GM21367 (cell line): Measurements from ENCODE around the gene THAP12.
"Not testable (repeated sequence)": the region's sequence is repeated elsewhere in the genome, so short reads cannot be mapped to it uniquely, and the experiment has no call there.

Source experiments
- ATAC-seq: cut with Tn5 transposase; IDR thresholded peaks from one replicate; pipeline ENCODE4 v1.9.1; 2021; ENCODE audit not compliant: unreplicated experiment

Gene THAP12

DNA sequence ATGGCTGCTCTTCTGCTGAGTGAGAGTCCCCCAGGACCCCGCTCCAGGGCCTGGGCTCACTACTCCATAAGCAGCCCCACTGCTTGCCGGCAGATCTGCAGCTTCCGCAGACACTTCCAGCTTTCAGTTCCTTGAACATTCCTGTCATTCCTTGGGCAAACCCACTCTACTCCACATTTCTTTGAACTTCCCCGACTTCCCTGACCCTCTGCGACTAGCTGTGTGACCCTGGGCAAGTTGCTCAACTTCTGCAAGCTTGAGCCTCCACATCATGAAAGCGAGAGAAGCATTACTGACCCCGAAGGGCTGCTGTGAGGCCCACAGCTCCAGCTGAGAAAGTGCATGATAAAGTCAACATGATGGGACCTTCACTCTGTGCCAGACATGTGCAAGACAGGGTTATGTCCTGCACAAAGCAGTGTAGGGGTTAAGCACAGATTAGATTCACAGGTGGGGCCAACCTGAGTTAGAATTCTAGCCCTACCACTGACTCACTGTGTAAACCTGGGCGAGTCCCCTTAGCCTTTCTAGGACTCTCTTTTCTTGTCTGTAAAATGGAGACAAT, 51.8 kb downstream of the THAP12 start:
- no peak for ATAC-seq

DNA sequence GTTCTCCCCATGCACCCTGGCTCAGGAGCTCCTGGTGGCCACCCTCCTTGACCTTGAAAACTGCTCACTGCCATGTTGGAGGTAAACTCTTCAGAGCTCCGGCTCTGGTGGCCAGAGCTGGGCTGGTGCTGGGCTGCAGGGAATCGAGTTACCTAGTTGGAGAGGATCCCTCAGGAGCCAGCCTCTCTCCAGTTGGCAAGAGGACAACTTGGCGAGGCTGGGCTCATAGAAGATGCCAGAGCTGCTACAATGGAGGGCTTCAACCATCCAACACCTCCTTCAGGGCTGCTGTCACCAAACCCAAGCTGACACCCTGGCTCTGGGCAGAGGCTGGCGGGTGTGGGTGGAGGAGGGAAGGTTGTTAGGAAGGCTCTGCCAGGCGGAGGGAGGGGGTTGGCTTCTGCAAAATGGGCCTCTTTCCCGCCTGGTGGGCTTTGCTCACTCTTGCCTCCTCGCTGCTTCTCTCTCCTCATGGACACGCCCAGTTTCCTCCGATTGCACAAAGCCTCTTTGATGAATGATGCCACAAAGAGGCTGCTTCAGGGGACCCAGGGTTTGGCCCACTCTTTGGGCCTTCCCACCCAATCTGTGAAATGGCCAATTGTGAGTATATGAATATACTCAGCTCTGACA, 53.1 kb downstream of the THAP12 start:
- no peak for ATAC-seq

GRCh38 chr11:76327202-76327601, 53.7 kb downstream of the THAP12 start:
- ATAC-seq: no peak

DNA sequence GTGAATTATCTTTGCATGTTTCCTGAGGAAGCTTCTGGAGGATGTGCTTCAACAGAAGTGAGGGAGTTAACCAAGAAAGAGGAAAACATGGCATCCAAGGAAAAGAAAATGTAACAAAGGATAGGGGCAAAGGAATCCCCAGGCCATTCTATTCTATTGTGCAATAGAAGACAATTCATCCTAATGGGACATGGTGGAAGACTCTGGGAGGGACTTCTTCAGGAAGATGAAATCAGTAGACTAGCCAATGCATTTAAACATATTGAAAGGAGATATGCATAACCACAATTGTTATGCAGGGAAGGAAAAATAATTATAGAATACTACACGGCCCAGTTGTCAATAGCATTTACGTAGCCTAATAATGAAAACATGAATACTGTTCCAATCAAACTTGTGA, 55.7 kb downstream of the THAP12 start:
- no peak for ATAC-seq

DNA sequence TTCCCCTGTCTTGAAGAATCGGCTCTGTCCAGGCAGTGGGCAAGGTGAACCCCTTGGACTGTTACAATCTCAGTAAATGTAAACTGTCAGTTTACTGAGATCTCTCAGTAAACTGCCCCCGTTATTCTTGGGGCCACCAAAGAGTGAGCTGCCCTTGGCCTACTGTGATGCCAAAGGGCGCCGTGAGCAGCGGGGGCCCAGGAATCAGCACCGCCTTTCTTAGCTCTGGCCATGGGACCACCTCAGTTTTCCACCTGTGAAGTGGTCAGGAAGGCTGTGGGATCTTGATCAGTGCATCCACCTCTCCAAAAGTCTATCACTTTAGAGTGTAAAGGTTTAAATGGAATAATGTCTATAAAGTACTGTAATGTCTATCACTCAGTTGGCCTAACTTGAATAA, 57.1 kb downstream of the THAP12 start:
- ATAC-seq: no peak

DNA sequence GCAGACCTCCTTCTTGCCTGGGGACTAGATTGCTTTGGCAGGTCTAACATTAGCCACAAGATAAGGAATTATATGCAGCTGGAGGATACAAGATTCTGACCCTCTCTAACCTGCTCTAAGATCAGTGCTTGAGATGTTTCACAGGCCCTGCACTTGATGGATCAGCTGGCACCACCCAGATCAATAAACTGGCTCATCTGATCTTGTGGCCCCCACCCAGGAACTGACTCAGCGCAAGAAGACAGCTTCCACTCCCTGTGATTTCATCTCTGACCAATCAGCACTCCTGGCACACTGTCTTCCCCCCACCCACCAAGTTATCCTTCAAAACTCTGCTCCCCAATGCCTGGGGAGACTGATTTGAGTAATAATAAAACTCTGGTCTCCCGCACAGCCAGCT, 57.6 kb downstream of the THAP12 start:
- not testable (repeated sequence) for ATAC-seq

DNA sequence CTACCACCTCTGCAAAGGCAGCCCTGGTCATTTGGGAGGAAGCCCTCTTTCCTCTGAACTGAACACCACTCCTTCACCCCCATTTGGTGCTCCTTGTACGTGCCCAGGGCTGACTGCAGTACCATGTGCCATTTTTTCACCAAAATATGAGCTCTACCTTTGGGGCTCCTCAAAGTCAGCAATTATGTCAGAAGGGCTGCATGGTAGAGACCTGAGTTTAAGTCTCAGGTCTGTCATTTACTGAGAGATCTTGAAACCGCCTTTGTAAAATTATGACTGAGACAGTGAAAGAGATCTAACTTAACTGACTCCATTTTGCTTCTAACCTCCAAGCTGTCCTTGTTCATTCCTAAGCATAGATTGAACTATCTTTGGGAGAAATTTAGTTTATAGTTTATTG, 58.0 kb downstream of the THAP12 start:
- no peak for ATAC-seq

GRCh38 chr11:76322540-76322939, 58.4 kb downstream of the THAP12 start:
- no peak for ATAC-seq

DNA sequence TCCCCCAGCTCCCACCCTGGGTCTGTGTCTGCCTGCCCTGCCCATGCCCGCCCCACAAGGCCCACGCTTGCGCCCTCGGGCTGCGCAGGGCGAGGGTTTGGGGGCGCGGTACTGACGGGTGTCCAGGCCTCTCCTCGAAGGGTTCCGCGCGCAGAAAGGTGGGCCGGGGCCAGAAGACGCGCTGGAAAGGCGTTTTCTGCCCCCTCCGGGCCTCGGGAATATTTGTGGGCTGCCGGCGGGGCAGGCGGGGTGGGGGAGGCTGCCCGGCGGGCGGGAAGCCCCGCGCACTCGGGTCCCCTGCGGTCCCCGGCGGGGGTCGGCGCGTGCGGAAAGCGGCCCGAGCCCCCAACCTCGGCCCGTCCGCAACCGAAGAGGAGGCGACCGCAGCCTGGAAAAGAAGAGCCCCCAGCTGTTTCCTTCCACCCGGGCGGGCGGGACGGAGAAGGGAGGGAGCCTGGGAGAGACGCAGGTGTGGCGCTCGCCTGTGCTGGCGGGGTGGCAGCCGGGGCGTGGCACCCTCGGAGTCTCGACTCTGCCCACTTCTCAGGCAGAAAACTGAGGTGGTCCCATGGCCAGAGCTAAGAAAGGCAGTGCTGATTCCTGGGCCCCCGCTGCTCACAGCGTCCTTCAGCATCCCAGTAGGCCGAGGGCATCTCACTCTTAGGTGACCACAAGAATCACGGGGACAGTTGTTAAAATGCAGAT, 59.0 kb downstream of the THAP12 start:
- ATAC-seq: no peak

GRCh38 chr11:76321340-76321739, 59.6 kb downstream of the THAP12 start:
- ATAC-seq: no peak

DNA sequence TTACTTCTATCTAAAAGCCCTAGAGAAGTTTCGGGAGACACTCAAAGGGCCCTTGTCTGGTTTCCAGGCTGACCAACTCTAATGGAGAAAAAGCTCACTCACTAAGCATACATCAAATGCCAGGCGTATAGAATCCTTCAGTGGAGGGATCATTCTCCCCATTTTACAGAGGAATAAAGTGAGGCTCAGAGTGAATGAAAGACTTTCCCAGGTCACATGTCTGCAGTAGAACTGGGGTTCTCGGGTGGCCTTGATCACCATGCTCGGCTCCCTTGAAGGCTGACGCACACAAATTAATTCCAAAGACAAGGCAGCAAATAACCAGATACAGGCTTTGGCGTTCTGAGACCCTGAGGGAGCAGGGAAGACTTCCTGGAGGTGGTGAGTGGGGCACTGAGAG, 60.0 kb downstream of the THAP12 start:
- no peak for ATAC-seq

DNA sequence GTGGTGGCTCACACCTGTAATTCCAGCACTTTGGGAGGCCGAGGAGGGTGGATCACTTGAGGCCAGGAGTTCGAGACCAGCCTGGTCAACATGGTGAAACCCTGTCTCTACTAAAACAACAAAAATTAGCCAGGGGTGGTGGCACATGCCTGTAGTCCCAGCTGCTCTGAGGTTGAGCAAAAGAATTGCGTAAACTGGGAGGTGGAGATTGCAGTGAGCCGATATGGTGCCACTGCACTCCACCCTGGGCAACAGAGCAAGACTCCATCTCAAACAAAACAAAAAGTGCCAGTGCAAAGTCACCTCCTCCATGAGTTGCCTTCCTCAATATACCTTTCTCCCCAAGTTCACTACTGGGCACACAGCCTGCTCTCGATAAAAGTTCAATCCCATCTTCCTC, 61.1 kb downstream of the THAP12 start:
- ATAC-seq: not testable (repeated sequence)

- no peak for ATAC-seq
Measured at GRCh38 chr11:76318744-76319384, 62.1 kb downstream of the THAP12 start.

GRCh38 chr11:76317296-76317695, 63.6 kb downstream of the THAP12 start:
- ATAC-seq: no peak

DNA sequence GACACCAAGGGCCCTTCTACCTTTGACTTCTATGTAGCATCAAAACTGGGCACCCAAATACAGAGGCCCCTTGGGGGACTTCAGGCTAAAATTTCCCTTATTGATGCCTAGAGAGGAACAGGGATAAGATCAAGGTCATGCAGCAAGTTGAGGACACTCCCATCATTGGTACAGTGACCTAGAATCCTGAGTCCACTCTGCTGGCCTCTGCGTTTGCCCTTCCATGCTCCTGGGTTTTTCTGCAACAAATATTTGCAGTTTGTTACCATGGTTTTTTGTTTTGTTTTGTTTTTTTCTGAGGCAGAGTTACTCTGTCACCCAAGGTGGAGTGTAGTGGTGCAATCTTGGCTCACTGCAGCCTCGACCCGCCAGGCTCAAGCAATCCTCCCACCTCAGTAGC, 64.2 kb downstream of the THAP12 start:
- no peak for ATAC-seq

- ATAC-seq: no peak
Measured at GRCh38 chr11:76315182-76315853, 65.6 kb downstream of the THAP12 start.

- no peak for ATAC-seq
Measured at GRCh38 chr11:76314741-76315090, 66.2 kb downstream of the THAP12 start.

DNA sequence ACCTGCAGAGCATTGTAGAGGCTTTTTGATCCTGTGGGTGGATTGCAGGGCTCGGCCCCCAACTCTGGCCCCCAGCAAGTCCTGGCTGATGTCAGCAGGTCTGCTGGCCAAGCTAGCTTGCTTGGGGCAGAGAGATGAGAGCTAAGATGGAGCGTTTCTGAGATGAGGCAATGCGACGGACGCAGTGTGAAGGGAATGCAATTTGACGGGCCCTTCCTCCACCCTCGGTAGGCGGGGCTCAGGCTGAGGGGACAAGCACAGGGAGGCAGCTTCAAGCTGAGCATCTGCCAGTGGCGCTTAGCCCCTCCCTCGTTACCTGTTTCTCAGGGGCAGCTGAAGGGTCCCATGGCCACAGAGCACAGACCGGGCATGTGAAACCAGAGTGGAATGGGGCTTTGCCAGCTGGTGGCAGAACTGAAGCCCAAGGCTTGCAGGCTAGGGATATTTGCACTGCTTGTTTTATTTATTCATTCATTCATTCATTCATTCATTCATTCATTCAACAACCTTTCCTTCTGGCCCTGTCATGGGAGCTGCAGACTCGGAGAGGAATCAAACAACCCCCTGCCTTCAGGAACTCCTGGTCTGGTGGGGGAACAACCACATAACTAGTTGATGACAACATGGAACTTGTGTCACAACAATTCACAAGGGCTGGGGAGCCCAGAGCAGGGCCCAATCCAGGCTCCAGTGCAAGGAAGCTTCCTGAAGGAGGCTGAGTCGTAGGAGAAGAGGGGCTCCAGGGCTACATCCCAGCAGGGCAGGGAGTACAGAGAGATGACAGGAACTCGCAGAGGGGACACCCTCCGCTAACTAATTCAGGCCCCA, 66.8 kb downstream of the THAP12 start:
- ATAC-seq: no peak

DNA sequence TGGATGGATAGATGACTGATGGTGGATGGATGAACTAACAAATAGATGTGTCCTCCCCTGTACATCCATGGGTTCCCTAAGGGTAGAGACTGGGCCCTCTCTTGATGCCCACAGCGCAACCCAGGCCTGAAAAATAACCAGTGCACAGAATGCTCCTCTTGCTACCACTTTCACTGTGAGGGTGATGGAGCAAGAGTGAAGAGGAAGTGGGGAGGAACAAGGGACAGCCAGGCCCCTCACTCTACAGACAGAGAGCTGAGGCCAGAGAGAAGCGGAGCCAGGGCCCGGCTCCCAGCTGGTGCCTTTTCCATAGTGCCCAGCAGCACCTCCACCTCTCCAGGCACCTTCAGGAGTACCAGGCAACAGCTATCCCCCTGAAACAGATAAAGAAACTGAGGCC, 67.7 kb downstream of the THAP12 start:
- no peak for ATAC-seq

- no peak for ATAC-seq
Measured at GRCh38 chr11:76310832-76311595, 69.9 kb downstream of the THAP12 start.
